Measurements from ENCODE around the gene RPL13.
A peak's percentile ranks its signal among the peaks of the same experiment; 100 is the strongest.
"Not testable (repeated sequence)": the region's sequence is repeated elsewhere in the genome, so short reads cannot be mapped to it uniquely, and the experiment has no call there.

RPL13 gene

GRCh38 chr16:89577055-89577759, 16.7 kb downstream of the RPL13 start:
- no peak for DNase-seq

DNA sequence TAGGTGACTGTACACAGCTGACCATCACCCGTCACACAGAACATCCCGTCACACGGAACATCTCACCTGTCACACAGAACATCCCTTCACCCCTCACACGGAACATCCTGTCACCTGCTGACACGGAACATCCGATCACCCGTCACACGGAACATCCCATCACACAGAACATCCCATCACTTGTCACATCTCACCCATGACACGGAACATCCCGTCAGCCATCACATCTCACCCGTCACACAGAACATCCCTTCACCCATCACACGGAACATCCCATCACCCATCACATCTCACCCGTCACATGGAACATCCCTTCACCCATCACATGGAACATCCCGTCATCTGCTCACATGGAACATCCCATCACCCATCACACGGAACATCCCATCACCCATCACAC, 18.9 kb downstream of the RPL13 start:
- DNase-seq = no peak

GRCh38 chr16:89581045-89581695, 20.7 kb downstream of the RPL13 start:
- no peak for DNase-seq

DNA sequence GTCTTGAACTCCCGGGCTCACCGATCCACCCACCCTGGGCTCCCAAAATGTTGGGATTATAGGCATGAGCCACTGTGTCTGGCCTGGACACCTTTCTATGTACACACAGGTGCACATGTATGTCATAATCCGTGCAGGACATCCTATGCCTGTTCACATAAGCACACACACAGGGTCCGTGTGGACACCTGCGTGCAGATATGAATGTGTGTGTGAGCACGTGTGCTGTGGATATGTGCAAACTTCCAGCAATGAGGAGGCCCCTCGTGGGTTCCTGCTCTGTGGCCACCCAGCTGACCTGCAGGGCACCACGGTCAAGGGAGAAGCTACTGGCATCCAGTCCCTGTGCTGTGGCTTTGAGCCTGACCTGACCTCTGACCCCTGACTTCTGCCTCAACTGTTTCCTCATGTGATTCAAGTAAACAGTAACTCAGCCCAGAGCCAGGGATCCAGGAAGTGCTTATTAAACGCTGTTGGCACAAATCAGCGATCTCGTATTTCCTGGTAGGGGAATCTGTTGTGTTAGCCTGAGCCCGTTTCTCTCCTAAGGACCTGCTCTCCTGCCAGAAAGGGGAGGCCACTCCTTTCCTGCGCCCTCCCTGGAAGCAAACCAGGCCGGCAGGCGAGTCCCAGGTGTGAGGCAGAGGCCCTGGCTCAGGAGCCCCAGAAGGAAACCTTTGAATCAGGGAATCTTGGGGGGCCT, 21.5 kb downstream of the RPL13 start:
- no peak for DNase-seq

DNA sequence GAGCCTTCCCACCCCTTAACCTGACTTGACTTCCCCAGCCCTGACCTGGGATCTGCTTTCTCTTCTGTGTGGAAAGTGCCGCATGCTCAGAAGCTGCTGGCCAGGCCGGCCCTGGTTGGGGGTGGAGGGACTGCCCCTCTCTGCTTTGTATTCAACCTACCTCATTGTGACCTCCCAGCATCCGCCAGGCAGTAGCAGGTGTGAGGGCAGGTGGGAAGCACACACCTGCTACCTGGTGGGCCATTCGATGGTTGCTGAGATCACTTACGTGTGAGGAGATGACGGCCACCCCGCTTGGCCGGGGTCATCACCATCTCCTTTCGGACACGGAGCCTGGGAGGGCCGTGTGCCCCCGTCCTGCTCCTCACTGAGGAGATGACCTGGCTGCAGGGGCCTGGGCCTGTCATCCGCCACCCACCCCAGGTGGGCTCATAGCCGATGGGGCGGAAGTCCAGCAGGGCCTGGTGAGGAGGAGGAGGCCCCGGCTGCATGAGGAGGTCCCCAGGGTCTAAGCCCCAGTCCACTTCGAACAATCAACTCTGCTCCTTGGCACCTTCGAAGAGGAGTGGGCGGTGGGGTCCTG, 22.2 kb downstream of the RPL13 start:
- DNase-seq = no peak

DNA sequence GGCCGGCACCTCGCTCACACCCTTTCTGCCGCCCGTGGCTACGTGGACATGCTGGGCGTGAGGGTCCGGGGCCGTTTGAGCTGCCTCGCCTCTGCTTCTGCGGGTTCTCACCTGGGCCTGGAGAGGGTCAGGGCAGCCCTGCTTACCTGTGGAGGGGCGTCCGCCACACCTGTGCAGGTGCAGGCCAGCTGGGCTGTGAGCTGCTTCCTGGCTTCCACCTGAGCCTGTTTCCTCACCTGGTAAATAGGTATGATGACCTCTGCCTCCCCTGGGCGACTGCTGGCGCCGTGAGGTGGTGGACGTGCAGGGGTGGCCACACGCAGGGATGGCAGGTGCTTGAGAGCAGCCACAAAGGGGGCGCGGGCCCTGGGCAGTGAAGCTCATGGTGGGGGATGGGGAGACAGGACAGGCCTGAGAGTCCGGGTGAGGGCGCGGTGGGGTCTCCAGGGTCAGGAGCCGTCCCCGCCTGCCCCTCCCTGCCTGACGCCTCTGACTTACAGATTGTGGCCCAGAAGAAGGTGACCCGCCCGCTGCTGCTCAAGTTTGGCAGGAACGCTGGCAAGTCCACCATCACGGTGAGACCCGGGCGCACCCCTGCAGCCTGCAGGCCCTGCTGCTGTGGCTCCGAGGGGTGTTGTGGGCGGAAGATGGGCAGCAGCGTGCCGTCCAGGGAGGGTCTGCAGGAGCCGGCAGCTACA, 22.9 kb downstream of the RPL13 start:
- no peak for DNase-seq

GRCh38 chr16:89583895-89584644, 23.6 kb downstream of the RPL13 start:
- no peak for DNase-seq

GRCh38 chr16:89584768-89585549, 24.5 kb downstream of the RPL13 start:
- no peak for DNase-seq

DNA sequence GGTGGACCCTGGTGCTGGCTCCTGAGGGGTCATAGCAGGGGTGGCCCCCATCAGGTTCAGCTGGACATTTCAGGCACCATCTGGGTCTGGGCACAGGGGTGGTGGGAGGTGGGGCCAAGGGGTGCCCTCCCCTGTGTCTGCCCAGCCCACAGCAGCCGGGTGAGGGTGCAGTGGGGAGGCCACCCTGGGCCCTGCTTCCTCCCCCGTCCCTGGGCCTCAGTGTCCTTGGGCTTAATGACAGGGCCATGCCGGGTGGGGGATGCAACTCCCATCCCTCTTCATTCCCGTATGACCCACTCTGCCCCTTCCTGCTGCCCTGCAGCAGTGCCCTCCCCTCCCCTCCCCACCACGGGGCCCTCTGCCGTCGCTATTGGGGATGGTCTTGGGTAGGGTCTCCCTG, 25.7 kb downstream of the RPL13 start:
- DNase-seq = no peak

DNA sequence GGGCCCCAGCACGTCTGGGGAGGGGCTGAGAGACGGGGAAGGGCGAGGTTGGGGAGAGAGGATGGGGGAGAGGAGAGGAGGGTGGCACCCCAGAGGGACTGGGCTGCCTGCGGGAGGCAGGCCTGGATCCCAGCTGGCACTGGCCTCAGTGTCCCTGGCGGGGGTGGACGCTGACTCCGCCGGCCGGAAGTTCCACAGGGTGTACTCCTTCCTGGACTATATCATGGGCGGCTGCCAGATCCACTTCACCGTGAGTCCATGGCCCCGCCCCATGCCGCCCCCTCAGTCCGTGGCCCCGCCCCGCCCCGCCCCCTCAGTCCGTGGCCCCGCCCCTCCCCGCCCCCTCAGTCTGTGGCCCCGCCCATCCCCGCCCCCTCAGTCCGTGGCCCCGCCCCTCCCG, 26.4 kb downstream of the RPL13 start:
- peak in 1 of 5 experiments; percentile 27 for DNase-seq

- DNase-seq = not testable (repeated sequence)
Observed at GRCh38 chr16:89587676-89588075, 27.2 kb downstream of the RPL13 start.

DNA sequence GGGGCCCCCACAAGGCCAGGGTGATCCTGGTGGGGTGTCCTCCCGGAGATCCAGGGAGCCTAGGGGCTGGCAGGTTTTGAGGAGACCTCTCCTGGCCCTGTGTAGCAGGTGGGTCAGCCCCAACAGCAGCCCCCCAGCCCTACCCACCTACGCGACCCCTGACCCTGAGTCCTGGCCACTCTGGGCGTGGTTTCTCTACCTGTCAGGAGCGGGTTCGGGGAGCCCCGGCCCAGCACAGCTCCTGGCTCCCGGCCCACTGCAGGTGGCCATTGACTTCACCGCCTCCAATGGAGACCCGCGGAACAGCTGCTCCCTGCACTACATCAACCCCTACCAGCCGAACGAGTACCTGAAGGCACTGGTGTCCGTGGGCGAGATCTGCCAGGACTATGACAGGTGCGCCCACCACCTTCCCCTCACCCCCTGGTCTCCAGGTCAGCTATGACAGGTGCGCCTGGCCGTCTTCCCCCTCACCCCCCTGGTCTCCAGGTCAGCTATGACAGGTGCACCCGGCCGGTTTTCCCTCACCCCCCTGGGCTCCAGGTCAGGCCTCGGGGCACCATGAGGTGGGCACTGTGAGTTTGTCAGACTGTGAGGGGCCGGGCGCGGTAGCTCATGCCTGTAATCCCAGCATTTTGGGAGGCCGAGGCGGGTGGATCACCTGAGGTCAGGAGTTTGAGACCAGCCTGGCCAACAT, 28.1 kb downstream of the RPL13 start:
- no peak for DNase-seq

DNA sequence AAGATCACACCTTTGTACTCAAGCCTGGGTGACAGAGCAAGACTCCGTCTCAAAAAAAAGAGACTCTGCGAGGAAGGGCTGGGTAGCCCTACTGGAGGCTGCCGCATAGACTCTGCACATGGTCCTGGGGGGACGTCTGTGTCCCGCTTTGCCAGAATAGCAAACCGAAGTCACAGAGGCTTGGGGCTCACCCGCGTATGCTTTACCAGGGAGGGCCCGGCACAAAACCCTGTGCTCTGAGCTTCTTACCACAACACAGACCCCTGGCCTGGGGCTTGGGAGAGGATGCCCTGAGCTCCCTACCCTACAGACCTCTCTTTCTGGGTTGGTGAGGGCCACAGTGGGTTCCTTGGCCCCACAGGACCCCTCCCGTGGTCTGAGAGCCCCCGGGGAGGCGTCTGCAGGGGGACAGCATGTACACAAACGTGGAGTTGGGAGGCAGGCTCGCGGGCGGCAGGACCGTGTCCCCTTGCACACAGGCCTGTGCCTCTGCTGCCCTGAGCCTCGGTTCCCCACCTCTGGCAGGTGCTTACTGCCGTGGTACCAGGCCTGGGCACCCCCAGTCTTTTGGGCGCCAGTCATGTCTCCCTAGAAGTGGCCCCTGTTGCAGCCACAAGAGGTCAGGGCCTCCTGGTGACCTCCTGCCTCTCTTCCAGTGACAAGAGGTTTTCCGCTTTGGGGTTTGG, 28.9 kb downstream of the RPL13 start:
- no peak for DNase-seq

DNA sequence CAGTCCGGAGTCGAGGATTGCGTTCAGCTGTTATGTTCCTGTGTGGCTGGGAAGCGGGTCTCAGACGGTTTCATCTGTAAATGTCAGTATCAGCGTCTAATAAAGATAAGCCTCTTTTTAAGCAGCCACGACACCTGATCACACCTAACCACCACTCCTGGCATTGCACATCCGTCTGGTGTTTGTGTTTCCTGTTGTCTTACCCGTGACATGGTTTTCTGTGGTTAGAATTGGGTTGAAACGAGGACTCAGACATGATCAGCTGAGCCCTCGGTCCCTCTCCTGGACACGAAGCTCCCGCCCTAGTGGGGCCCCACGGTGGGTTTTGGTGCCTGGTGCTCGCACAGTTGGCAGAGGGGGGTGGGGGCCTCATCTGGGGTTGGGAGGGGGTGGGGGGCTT, 33.4 kb downstream of the RPL13 start:
- peak in 3 of 5 experiments; percentile 42 to 91 (median 77) for DNase-seq

- DNase-seq = no peak
Observed at GRCh38 chr16:89595330-89596060, 35.0 kb downstream of the RPL13 start.

DNA sequence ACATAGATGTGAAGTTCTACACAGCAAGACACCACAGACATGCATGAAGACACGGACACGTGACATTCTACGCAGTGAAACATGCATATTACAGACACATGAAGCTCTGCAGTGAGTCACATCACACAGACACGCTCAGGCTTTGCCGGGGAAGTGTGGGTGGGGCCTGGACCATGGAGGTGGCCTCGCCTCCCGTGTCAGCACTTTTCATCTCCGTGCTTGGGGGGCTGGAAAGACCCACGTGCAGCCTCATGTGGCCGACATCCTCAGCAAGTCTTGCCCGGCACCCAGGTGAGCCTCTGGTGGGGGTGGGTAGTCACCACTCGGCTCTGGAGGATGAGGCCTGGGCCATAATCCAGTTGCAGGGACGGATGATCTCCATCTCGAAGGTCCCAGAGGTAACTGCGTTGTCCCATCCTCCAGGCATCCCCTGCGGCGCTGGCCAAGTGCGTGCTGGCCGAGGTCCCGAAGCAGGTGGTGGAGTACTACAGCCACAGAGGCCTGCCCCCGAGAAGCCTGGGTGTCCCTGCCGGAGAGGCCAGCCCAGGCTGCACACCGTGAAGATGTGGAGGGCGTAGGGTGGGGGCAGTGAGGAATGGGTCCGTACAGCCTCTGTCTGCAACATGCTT, 35.7 kb downstream of the RPL13 start:
- DNase-seq = no peak

GRCh38 chr16:89596957-89597649, 36.6 kb downstream of the RPL13 start:
- no peak for DNase-seq

DNA sequence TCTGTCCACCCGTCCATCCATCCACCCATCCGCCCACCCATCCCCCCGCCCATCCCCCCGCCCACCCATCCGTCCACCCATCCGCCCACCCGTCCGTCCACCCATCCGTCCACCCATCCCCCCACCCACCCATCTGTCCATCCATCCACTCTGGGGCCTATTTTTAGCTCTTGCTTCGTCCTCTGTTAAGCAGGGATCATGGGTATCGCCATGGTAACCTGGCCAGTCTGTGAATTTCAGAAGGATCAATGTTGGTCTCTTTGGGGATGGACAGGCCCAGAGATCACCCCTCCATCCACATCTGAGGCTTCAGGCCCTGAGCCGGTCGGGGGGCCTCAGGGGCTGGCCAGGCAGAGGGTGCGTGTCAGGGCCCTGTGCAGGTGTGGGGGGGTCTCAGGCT, 37.7 kb downstream of the RPL13 start:
- DNase-seq = peak in 1 of 5 experiments; percentile 47
